Measurements from ENCODE around the gene DHX36.

- TF ChIP-seq EZH2phosphoT487 (IDR thresholded peaks at IDR 0.05; ENCODE audit: borderline replicate concordance, low read length) (no peak), EZH2 (IDR thresholded peaks at IDR 0.05; ENCODE audit: low read length, unreplicated experiment) (no peak)
Measured at GRCh38 chr3:154327871-154328270, 3.6 kb upstream of the DHX36 start.
